Endothelial cell of umbilical vein (primary cell): Measurements from ENCODE around the gene CD44. TPM values are rescaled to one million over a fixed set of nuclear protein-coding genes. Genes with fewer than 3 reads are reported as not detected.

ENCODE experiments used
- BruUV-seq: library from RNA; stranded (reverse); fragments of 400-500 nt; replicated peaks from 2 replicates; lab custom pipeline; 2021; lab: Mats Ljungman, UMichigan
- CTCF ChIA-PET: fragments of 300-600, 350-600 bp; sonication (Branson Sonifier 250); formaldehyde crosslinking; loops from one replicate; lab custom pipeline; 2021; ENCODE audit warnings: antibody characterized with exemption, inconsistent platforms; lab: Charles Lee
- POLR2A ChIA-PET: fragments of 300-600, 350-600 bp; sonication (Branson Sonifier 250); formaldehyde crosslinking; loops from one replicate; lab custom pipeline; 2021; ENCODE audit warnings: antibody characterized with exemption, inconsistent platforms; lab: Charles Lee
- DNase-seq: peaks from one replicate; pipeline ENCODE4 v3.0.0-alpha.2; 2011; ENCODE audit warnings: low read depth, low spot score
- FAIRE-seq: peaks from 2 replicates; lab custom pipeline; 2011; peaks lifted over from hg19 to GRCh38; lab: Jason Lieb, UNC
- H2AFZ ChIP-seq: 2 replicates; pipeline ENCODE4 v1.6.0; 2012; ENCODE audit warnings: low read depth, low read length, control low read depth, inconsistent platforms
- H3K27ac ChIP-seq: 2 replicates; pipeline ENCODE4 v1.5.1; 2011; ENCODE audit warnings: low read depth, mild to moderate bottlenecking, control low read depth, low read length, moderate library complexity; ENCODE audit not compliant: insufficient read depth
- H3K27me3 ChIP-seq, 2 experiments: 2 replicates each; pipeline versions ENCODE4 v1.6.0 to v1.6.1; 2011; ENCODE audit warnings: low read length in 2 of 2, mixed read lengths in 1 of 2; ENCODE audit not compliant: control insufficient read depth in 2 of 2, insufficient read depth in 2 of 2
- H3K36me3 ChIP-seq, 2 experiments: 2 replicates in 1 of 2; 3 replicates in 1 of 2; pipeline ENCODE4 v1.5.1; 2011; ENCODE audit warnings: low read length in 2 of 2, mild to moderate bottlenecking in 1 of 2, moderate library complexity in 1 of 2; ENCODE audit not compliant: control insufficient read depth in 2 of 2, insufficient read depth in 2 of 2; ENCODE audit errors: extremely low read depth in 1 of 2
- H3K4me1 ChIP-seq: 3 replicates; pipeline ENCODE4 v1.5.1; 2011; ENCODE audit warnings: mild to moderate bottlenecking, low read length; ENCODE audit not compliant: control insufficient read depth, insufficient read depth; ENCODE audit errors: extremely low read depth
- H3K4me2 ChIP-seq: 2 replicates; pipeline ENCODE4 v1.6.1; 2011; ENCODE audit warnings: low read length, control low read depth, mixed read lengths; ENCODE audit not compliant: insufficient read depth
- H3K4me3 ChIP-seq, 3 experiments: fragments of 200-600 bp in 1 of 3; sonication (generic), shearing (Covaris generic) in 1 of 3; replicated peaks in 1 of 3; 2 replicates each; pipeline ENCODE4 v1.5.1; 2011 to 2016; ENCODE audit warnings: control low read depth in 3 of 3, low read length in 3 of 3, mild to moderate bottlenecking in 2 of 3, inconsistent platforms in 1 of 3, low read depth in 1 of 3, moderate library complexity in 1 of 3; ENCODE audit not compliant: insufficient read depth in 1 of 3
- H3K79me2 ChIP-seq: 2 replicates; pipeline ENCODE4 v1.6.0; 2012; ENCODE audit warnings: low read length, inconsistent platforms; ENCODE audit not compliant: control insufficient read depth, insufficient read depth
- H3K9ac ChIP-seq: replicated peaks from 2 replicates; pipeline ENCODE3; 2011; ENCODE audit warnings: low read length, control low read depth; ENCODE audit not compliant: insufficient read depth; ENCODE audit errors: extremely low read depth
- H3K9me1 ChIP-seq: replicated peaks from 3 replicates; pipeline ENCODE4 v1.6.0; 2011; ENCODE audit warnings: mild to moderate bottlenecking, low read length; ENCODE audit not compliant: control insufficient read depth, insufficient read depth; ENCODE audit errors: extremely low read depth
- H3K9me3 ChIP-seq: replicated peaks from 2 replicates; pipeline ENCODE4 v1.5.1; 2012; ENCODE audit warnings: low read length, inconsistent platforms; ENCODE audit not compliant: control insufficient read depth, insufficient read depth
- H4K20me1 ChIP-seq: replicated peaks from 2 replicates; pipeline ENCODE3; 2011; ENCODE audit warnings: mild to moderate bottlenecking, low read length; ENCODE audit not compliant: control insufficient read depth, insufficient read depth; ENCODE audit errors: extremely low read depth
- CTCF ChIP-seq, 2 donors: IDR thresholded peaks; 1 replicate in 1 of 2; 2 replicates in 1 of 2; pipeline ENCODE4 v1.5.1; 2011; ENCODE audit warnings: low read length in 2 of 2, mild to moderate bottlenecking in 2 of 2, moderate library complexity in 2 of 2, control low read depth in 1 of 2, inconsistent platforms in 1 of 2, low read depth in 1 of 2; ENCODE audit not compliant: insufficient read depth in 1 of 2; ENCODE audit errors: extremely low read depth in 1 of 2
- EZH2 ChIP-seq: IDR thresholded peaks from 2 replicates; pipeline ENCODE4 v1.6.1; 2012; ENCODE audit warnings: borderline replicate concordance, low read depth, mild to moderate bottlenecking, moderate library complexity, low read length, inconsistent platforms; ENCODE audit not compliant: severe bottlenecking
- FOS ChIP-seq: IDR thresholded peaks from 2 replicates; pipeline ENCODE4 v1.6.1; 2011; ENCODE audit warnings: mild to moderate bottlenecking, low read length, moderate library complexity, borderline replicate concordance; ENCODE audit not compliant: insufficient read depth
- GATA2 ChIP-seq: IDR thresholded peaks from 2 replicates; pipeline ENCODE4 v1.7.0; 2011; ENCODE audit warnings: low read depth, mild to moderate bottlenecking, moderate library complexity, mixed read lengths, low read length; ENCODE audit not compliant: insufficient read length, insufficient read depth
- JUN ChIP-seq: IDR thresholded peaks from 2 replicates; pipeline ENCODE4 v1.6.1; 2011; ENCODE audit warnings: borderline replicate concordance, low read depth; ENCODE audit not compliant: insufficient read length, insufficient read depth
- MAX ChIP-seq: IDR thresholded peaks from 2 replicates; pipeline ENCODE4 v1.6.1; 2011; ENCODE audit not compliant: insufficient read depth, insufficient read length
- MYC ChIP-seq: IDR thresholded peaks from one replicate; pipeline ENCODE4 v1.6.1; 2011; ENCODE audit warnings: mild to moderate bottlenecking, low read depth, low read length
- POLR2A ChIP-seq: IDR thresholded peaks from 2 replicates; pipeline ENCODE4 v1.6.1; 2012; ENCODE audit warnings: low read depth, mild to moderate bottlenecking, control low read depth, low read length
- POLR2AphosphoS5 ChIP-seq: IDR thresholded peaks from 2 replicates; pipeline ENCODE4 v1.6.1; 2012; ENCODE audit warnings: low read depth, mild to moderate bottlenecking, control low read depth, low read length, moderate library complexity; ENCODE audit not compliant: insufficient read depth
- dilution Hi-C: fragments of 300-500 bp; cut with MboI; formaldehyde crosslinking; loops from one replicate; pipeline ENCODE4 v1.15.0; 2019; ENCODE audit warnings: low sequenced_read_pairs; ENCODE audit not compliant: extremely low pct_ligation_motif_present
- intact Hi-C: fragments of 100-400 bp; cut with micrococcal nuclease; formaldehyde crosslinking; loops from one replicate; pipeline ENCODE4 v1.10.0; 2022
- polyA plus RNA-seq, 4 experiments: library from polyadenylated mRNA; depleted of rRNA in 3 of 4; stranded (reverse) in 3 of 4; unstranded in 1 of 4; fragments of >200 nt; gene quantifications; 2 replicates each; pipeline versions ENCODE4 v1.2.1 to v1.2.3, GENCODE V29; 2011 to 2012; ENCODE audit warnings: missing spikeins in 1 of 4
- total RNA-seq: library from RNA; stranded (reverse); gene quantifications from 2 replicates; pipeline ENCODE4 v1.2.3, GENCODE V29; 2021

CD44 gene
- total and polyA plus RNA-seq, 2 donors (not counting 3 experiments of a cell fraction or from before 2014, with no cell fraction given) = 25.5 to 26.3 TPM

- Histone ChIP-seq H3K4me1 (peaks cover 48% of the 10 kb centered on the region), H3K9me3 (no peaks in the 10 kb centered on the region), H4K20me1 (no peaks in the 10 kb centered on the region), H3K4me3 (no peak overlapping the region), H3K9me1 (no peaks in the 10 kb centered on the region), H3K27me3 (no peaks in the 10 kb centered on the region), H3K27ac (no peak overlapping the region), H3K79me2 (peaks cover 84% of the 10 kb centered on the region), H3K4me2 (no peak overlapping the region), H2AFZ (no peak overlapping the region), H3K9ac (no peak overlapping the region), H3K36me3 (no peaks in the 10 kb centered on the region)
- FAIRE-seq (no peak), DNase-seq (no peak)
- intact Hi-C loops = no loop called here
- no peak for TF ChIP-seq POLR2AphosphoS5
- ChIA-PET CTCF (interaction anchor here (0.7 to 3.2 kb wide), 9 partner anchors 9 to 237 kb away, joined by 3 to 20 read pairs (median 3); partner anchors contain the start of gene CD44), POLR2A (no interaction called here)
- BruUV-seq = no TSS peak
- dilution Hi-C loops = no loop called here
Observed at GRCh38 chr11:35163209-35163608, 24.2 kb downstream of the CD44 start.

GRCh38 chr11:35163702-35164496 is 24.9 kb downstream of the CD44 start:
- H3K36me3 ChIP-seq = no peaks in the 10 kb centered on the region
- peaks cover 84% of the 10 kb centered on the region for H3K79me2 ChIP-seq
- CTCF ChIA-PET = interaction anchor here (0.6 to 3.2 kb wide), 9 partner anchors 10 to 248 kb away, joined by 3 to 20 read pairs (median 3); partner anchors contain the start of genes APIP, CD44 and PDHX
- H3K4me1 ChIP-seq = peaks cover 41% of the 10 kb centered on the region
- BruUV-seq = no TSS peak
- no peak overlapping the region for H3K4me2 ChIP-seq
- FAIRE-seq = no peak
- dilution Hi-C loops = no loop called here
- no peak for DNase-seq
- no peaks in the 10 kb centered on the region for H4K20me1 ChIP-seq
- H3K27me3 ChIP-seq = no peaks in the 10 kb centered on the region
- no peaks in the 10 kb centered on the region for H3K9me1 ChIP-seq
- no peak overlapping the region for H3K4me3 ChIP-seq
- POLR2A ChIA-PET = no interaction called here
- intact Hi-C loops = no loop called here
- H3K9me3 ChIP-seq = no peaks in the 10 kb centered on the region
- no peak for TF ChIP-seq JUN
- no peak for TF ChIP-seq CTCF (IDR thresholded peaks at IDR 0.05; ENCODE audit: extremely low read depth in 1 of 2, insufficient read depth in 1 of 2, low read depth in 1 of 2, low read length in 2 of 2)
- TF ChIP-seq MYC = no peak
- TF ChIP-seq EZH2 = no peak
- no peak for TF ChIP-seq POLR2A
- TF ChIP-seq GATA2 = no peak
- no peak for TF ChIP-seq POLR2AphosphoS5
- no peak for TF ChIP-seq FOS
- no peak for TF ChIP-seq MAX
- H3K27ac ChIP-seq = no peak overlapping the region
- no peak overlapping the region for H2AFZ ChIP-seq
- H3K9ac ChIP-seq = no peak overlapping the region
